ENCODE results near the gene MGRN1. TPM values are rescaled to one million over a fixed set of nuclear protein-coding genes. Genes with fewer than 3 reads are reported as not detected.

The MGRN1 gene
- total RNA-seq, 4 donors from 2014 or later = 40.3 to 75.6 (median 48.5) TPM

DNA sequence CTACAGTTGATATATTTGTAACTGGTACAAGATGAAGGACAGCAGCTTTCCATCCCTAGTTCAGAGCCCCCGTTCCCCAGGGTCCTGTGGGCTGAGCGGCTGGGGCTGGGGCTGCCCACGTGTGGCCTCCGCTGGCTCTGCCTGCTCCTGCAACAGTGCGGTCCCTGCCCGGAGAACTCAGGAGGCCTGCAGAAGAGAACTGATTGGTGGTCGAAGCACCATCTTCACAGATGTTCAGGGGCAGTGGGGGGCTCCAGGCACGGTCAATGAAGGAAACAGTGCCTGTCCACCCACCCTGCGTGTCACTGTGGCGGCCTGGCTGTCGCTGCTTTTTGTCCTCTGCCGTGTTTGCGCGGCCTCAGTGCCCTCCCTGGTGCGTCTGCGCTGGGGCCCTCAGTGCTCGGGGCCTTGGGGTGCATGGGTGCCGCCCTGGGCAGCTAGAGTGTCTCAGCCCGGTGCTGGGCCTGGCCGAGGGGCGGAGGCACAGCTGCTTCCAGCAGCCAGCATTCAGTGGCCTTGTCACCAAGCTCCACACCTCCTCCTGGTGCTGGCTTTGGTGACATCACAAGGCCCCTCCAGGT lies 64.6 kb downstream of the MGRN1 start:
- DNase-seq (ENCODE audit: extremely low spot score) = no peak
- WGBS = 80% methylated on average over 1 of the region's 21 CpGs
- TF ChIP-seq, protein P1, sequence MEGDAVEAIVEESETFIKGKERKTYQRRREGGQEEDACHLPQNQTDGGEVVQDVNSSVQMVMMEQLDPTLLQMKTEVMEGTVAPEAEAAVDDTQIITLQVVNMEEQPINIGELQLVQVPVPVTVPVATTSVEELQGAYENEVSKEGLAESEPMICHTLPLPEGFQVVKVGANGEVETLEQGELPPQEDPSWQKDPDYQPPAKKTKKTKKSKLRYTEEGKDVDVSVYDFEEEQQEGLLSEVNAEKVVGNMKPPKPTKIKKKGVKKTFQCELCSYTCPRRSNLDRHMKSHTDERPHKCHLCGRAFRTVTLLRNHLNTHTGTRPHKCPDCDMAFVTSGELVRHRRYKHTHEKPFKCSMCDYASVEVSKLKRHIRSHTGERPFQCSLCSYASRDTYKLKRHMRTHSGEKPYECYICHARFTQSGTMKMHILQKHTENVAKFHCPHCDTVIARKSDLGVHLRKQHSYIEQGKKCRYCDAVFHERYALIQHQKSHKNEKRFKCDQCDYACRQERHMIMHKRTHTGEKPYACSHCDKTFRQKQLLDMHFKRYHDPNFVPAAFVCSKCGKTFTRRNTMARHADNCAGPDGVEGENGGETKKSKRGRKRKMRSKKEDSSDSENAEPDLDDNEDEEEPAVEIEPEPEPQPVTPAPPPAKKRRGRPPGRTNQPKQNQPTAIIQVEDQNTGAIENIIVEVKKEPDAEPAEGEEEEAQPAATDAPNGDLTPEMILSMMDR (IDR thresholded peaks at IDR 0.05) = no peak
- TF ChIP-seq POLR2AphosphoS5 (IDR thresholded peaks at IDR 0.05) (no peak), EP300 (IDR thresholded peaks at IDR 0.05) (no peak), POLR2A (IDR thresholded peaks at IDR 0.05; ENCODE audit: low read depth) (no peak)
- Histone ChIP-seq H3K27ac (replicated peaks in 1 of 4) (no peak overlapping the region), H3K36me3 (peaks cover 16 to 68% (median 58%) of the 10 kb centered on the region in 4 donors), H3K9me3 (no peaks in the 10 kb centered on the region), H3K27me3 (no peaks in the 10 kb centered on the region), H3K4me1 (peaks cover 9 to 19% (median 13%) of the 10 kb centered on the region in 4 donors), H3K4me3 (no peak overlapping the region)
- intact Hi-C loops (cut with DNase I) = no loop called here

DNA sequence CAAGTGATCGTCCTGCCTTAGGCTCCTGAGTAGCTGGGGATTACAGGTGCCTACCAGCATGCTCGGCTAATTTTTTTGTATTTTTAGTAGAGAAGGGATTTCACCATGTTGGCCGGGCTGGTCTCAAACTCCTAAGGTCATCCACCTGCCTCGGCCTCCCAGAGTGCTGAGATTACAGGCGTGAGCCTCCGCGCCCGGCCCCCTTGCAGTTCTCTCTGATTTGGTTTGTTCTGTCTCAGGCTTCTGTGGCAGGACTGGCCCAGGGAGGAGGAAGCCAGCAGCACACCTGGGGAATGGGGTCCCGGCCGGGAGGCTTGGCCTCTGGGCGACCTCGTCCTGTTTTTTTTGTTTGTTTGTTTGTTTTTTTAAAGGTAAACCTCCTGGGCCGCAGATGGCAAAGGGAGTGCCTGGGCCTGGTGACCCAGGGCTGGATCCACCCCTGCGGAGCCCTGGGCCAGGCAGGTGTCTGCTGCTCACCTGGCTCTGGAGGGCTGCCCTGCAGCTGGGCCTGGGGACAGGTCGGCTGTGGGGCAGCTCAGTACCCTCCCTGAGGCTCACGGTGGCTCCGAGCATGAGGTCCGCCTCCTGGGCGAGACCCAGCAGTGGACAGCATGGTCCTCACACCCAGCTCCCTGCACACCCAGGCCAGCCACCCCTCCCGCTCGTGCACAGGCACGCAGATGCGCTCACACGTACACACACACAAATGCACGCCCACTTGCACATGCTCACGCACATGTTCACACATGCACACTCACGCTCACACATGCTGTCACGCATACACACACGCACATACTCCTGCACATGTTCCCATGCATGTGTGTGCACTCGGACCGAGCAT lies 65.5 kb downstream of the MGRN1 start:
- peaks cover 13 to 59% (median 50%) of the 10 kb centered on the region in 4 donors for H3K36me3 ChIP-seq
- peaks cover 18 to 28% (median 22%) of the 10 kb centered on the region in 4 donors for H3K4me1 ChIP-seq
- no peak for DNase-seq (ENCODE audit: extremely low spot score)
- 80% methylated on average over 22 of the region's 31 CpGs for WGBS
- no peaks in the 10 kb centered on the region for H3K27me3 ChIP-seq
- no peaks in the 10 kb centered on the region for H3K9me3 ChIP-seq
- H3K27ac ChIP-seq (replicated peaks in 1 of 4) = no peak overlapping the region
- intact Hi-C loops (cut with DNase I) = no loop called here
- H3K4me3 ChIP-seq = no peak overlapping the region
- TF ChIP-seq, protein P1 (IDR thresholded peaks at IDR 0.05) = no peak

- DNase-seq (ENCODE audit: extremely low spot score) = no peak
- Histone ChIP-seq H3K4me3 (no peak overlapping the region), H3K27ac (replicated peaks in 1 of 4) (no peak overlapping the region), H3K36me3 (peaks cover 18 to 54% (median 50%) of the 10 kb centered on the region in 4 donors), H3K27me3 (no peaks in the 10 kb centered on the region), H3K9me3 (no peaks in the 10 kb centered on the region), H3K4me1 (peaks cover 28 to 38% (median 32%) of the 10 kb centered on the region in 4 donors)
- TF ChIP-seq POLR2A (IDR thresholded peaks at IDR 0.05; ENCODE audit: low read depth) (no peak), POLR2AphosphoS5 (IDR thresholded peaks at IDR 0.05) (no peak)
- TF ChIP-seq, protein P1 (IDR thresholded peaks at IDR 0.05) = no peak
- 78% methylated on average over 4 of the region's 19 CpGs for WGBS
- intact Hi-C loops (cut with DNase I) = no loop called here
Measured at GRCh38 chr16:4690946-4691665, 66.5 kb downstream of the MGRN1 start.

DNA sequence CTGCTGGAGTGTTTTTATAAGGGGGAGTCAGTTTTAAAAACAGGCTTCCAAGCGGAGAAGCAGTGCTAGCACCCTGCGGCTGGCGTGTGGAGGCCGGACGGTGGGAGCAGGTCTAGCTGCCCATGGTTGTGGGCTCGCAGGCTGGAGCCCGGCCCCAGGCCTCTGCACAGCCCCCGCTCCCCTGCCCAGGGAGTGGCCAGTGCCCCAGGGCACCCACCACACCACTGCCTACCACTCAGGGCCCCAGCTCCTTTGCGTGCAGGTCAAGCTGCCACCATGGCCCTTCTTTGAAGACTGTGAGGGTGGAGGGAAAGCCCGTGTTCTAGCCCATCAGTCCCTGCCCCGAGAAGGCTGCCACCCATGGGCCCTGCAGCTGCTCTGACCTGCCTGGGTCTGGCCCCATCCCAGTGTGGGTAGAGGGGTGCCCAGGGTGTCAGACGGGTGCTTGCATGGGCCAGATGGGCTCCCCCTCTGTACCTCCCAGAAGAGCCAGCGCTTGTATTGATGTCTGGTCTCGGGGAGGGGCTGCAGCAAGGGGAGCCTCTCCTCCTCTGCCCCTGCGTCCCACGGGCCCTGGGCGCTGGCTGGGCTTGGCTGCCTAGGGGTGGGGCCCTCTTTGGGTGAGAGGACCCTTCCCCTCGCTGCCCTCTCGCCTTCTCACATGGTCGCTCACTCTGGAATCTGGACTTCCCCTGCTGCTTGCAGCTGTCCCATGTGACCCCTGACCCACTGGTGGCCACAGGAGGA lies 67.2 kb downstream of the MGRN1 start:
- 79% methylated on average over 5 of the region's 20 CpGs for WGBS
- intact Hi-C loops (cut with DNase I) = no loop called here
- H3K4me3 ChIP-seq = no peak overlapping the region
- H3K27me3 ChIP-seq = no peaks in the 10 kb centered on the region
- no peak for TF ChIP-seq POLR2AphosphoS5 (IDR thresholded peaks at IDR 0.05)
- TF ChIP-seq, protein P1 (IDR thresholded peaks at IDR 0.05) = no peak
- TF ChIP-seq EP300 (IDR thresholded peaks at IDR 0.05) = no peak
- no peak for TF ChIP-seq POLR2A (IDR thresholded peaks at IDR 0.05; ENCODE audit: low read depth)
- no peak for DNase-seq (ENCODE audit: extremely low spot score)
- H3K36me3 ChIP-seq = peaks cover 14 to 54% (median 49%) of the 10 kb centered on the region in 4 donors
- no peak overlapping the region for H3K27ac ChIP-seq (replicated peaks in 1 of 4)
- H3K9me3 ChIP-seq = no peaks in the 10 kb centered on the region
- H3K4me1 ChIP-seq = peaks cover 32 to 45% (median 39%) of the 10 kb centered on the region in 4 donors

All from esophagus muscularis mucosa (tissue), 4 donors.